Skeletal muscle satellite cell (primary cell): ENCODE measurements around the gene ZMIZ1.
"Not testable (repeated sequence)": the region's sequence is repeated elsewhere in the genome, so short reads cannot be mapped to it uniquely, and the experiment has no call there.

Experiments
- H3K27me3 ChIP-seq: 2 replicates; pipeline ENCODE4 v1.7.0; 2013; ENCODE audit warnings: low read length; ENCODE audit not compliant: control insufficient read depth, insufficient read depth
- H3K36me3 ChIP-seq: 2 replicates; pipeline ENCODE4 v1.7.0; 2013; ENCODE audit warnings: mild to moderate bottlenecking, control low read depth, low read length; ENCODE audit not compliant: insufficient read depth
- H3K4me1 ChIP-seq: 2 replicates; pipeline ENCODE4 v1.7.0; 2013; ENCODE audit warnings: low read length; ENCODE audit not compliant: control insufficient read depth, insufficient read depth
- H3K4me2 ChIP-seq: 2 replicates; pipeline ENCODE4 v1.7.0; 2013; ENCODE audit warnings: mild to moderate bottlenecking, low read length
- H3K4me3 ChIP-seq: 2 replicates; pipeline ENCODE4 v1.7.0; 2013; ENCODE audit warnings: low read length
- H3K9ac ChIP-seq: 2 replicates; pipeline ENCODE4 v1.7.0; 2013; ENCODE audit warnings: mild to moderate bottlenecking, low read depth, low read length, moderate library complexity
- H3K9me3 ChIP-seq: replicated peaks from 2 replicates; pipeline ENCODE4 v1.7.0; 2013; ENCODE audit warnings: mild to moderate bottlenecking, control low read depth, low read length

Gene ZMIZ1

GRCh38 chr10:79036416-79036815 is 32.4 kb upstream of the ZMIZ1 start:
- H3K36me3 ChIP-seq, H3K4me2 ChIP-seq, H3K4me3 ChIP-seq, H3K9me3 ChIP-seq, H3K4me1 ChIP-seq, H3K9ac ChIP-seq: not testable (repeated sequence)
- peaks cover 30% of the 10 kb centered on the region for H3K27me3 ChIP-seq

GRCh38 chr10:79038104-79038840 is 30.5 kb upstream of the ZMIZ1 start:
- Histone ChIP-seq H3K9me3 (no peaks in the 10 kb centered on the region), H3K4me2 (no peak overlapping the region)

GRCh38 chr10:79038841-79039201 is 29.9 kb upstream of the ZMIZ1 start:
- H3K4me2 ChIP-seq = no peak overlapping the region
- H3K36me3 ChIP-seq = no peaks in the 10 kb centered on the region
- no peak overlapping the region for H3K4me3 ChIP-seq
- no peak overlapping the region for H3K9ac ChIP-seq
- H3K4me1 ChIP-seq = no peaks in the 10 kb centered on the region
- H3K9me3 ChIP-seq = no peaks in the 10 kb centered on the region
- peaks cover 49% of the 10 kb centered on the region for H3K27me3 ChIP-seq

More at GRCh38 chr10:79038104-79038840, 30.5 kb upstream of the ZMIZ1 start:
- Histone ChIP-seq H3K9ac (no peak overlapping the region), H3K4me3 (no peak overlapping the region), H3K27me3 (peaks cover 45% of the 10 kb centered on the region), H3K36me3 (no peaks in the 10 kb centered on the region), H3K4me1 (no peaks in the 10 kb centered on the region)

- H3K4me2 ChIP-seq = no peak overlapping the region
Measured at GRCh38 chr10:79042639-79043411, 25.9 kb upstream of the ZMIZ1 start.

GRCh38 chr10:79044036-79044632 is 24.6 kb upstream of the ZMIZ1 start:
- Histone ChIP-seq H3K27me3 (peaks cover 46% of the 10 kb centered on the region), H3K4me1 (peaks cover 5% of the 10 kb centered on the region), H3K9ac (no peak overlapping the region), H3K36me3 (no peaks in the 10 kb centered on the region), H3K4me3 (no peak overlapping the region), H3K9me3 (no peaks in the 10 kb centered on the region), H3K4me2 (no peak overlapping the region)

More at GRCh38 chr10:79042639-79043411, 25.9 kb upstream of the ZMIZ1 start:
- Histone ChIP-seq H3K4me3 (no peak overlapping the region), H3K36me3 (no peaks in the 10 kb centered on the region), H3K9ac (no peak overlapping the region), H3K27me3 (peaks cover 46% of the 10 kb centered on the region), H3K4me1 (no peaks in the 10 kb centered on the region), H3K9me3 (no peaks in the 10 kb centered on the region)

- no peaks in the 10 kb centered on the region for H3K9me3 ChIP-seq
- H3K36me3 ChIP-seq = no peaks in the 10 kb centered on the region
- H3K27me3 ChIP-seq = peaks cover 46% of the 10 kb centered on the region
- H3K9ac ChIP-seq = no peak overlapping the region
- peaks cover 5% of the 10 kb centered on the region for H3K4me1 ChIP-seq
- no peak overlapping the region for H3K4me3 ChIP-seq
- no peak overlapping the region for H3K4me2 ChIP-seq
Measured at GRCh38 chr10:79044846-79045245, 23.9 kb upstream of the ZMIZ1 start.

- Histone ChIP-seq H3K4me3 (no peak overlapping the region), H3K4me1 (peaks cover 14% of the 10 kb centered on the region), H3K27me3 (peaks cover 42% of the 10 kb centered on the region), H3K36me3 (no peaks in the 10 kb centered on the region), H3K9ac (no peak overlapping the region), H3K9me3 (no peaks in the 10 kb centered on the region), H3K4me2 (no peak overlapping the region)
Measured at GRCh38 chr10:79045566-79046175, 23.1 kb upstream of the ZMIZ1 start.

GRCh38 chr10:79046326-79046725 is 22.4 kb upstream of the ZMIZ1 start:
- H3K4me3 ChIP-seq = no peak overlapping the region
- no peak overlapping the region for H3K9ac ChIP-seq
- H3K9me3 ChIP-seq = no peaks in the 10 kb centered on the region
- H3K4me2 ChIP-seq = no peak overlapping the region
- H3K27me3 ChIP-seq = peaks cover 36% of the 10 kb centered on the region
- H3K36me3 ChIP-seq = no peaks in the 10 kb centered on the region
- peaks cover 20% of the 10 kb centered on the region for H3K4me1 ChIP-seq

- H3K4me1 ChIP-seq = peaks cover 22% of the 10 kb centered on the region
- H3K36me3 ChIP-seq = no peaks in the 10 kb centered on the region
- no peak overlapping the region for H3K9ac ChIP-seq
- H3K9me3 ChIP-seq = no peaks in the 10 kb centered on the region
- no peak overlapping the region for H3K4me2 ChIP-seq
- no peak overlapping the region for H3K4me3 ChIP-seq
- H3K27me3 ChIP-seq = peaks cover 30% of the 10 kb centered on the region
Measured at GRCh38 chr10:79046741-79047583, 21.8 kb upstream of the ZMIZ1 start.

- Histone ChIP-seq H3K27me3 (peaks cover 25% of the 10 kb centered on the region), H3K4me3 (no peak overlapping the region), H3K4me1 (peaks cover 22% of the 10 kb centered on the region), H3K36me3 (no peaks in the 10 kb centered on the region), H3K9ac (no peak overlapping the region), H3K9me3 (no peaks in the 10 kb centered on the region), H3K4me2 (no peak overlapping the region)
Measured at GRCh38 chr10:79047584-79047874, 21.2 kb upstream of the ZMIZ1 start.
